Urothelium cell line (cell line): ENCODE data around the gene AP3B1.

ENCODE experiments used
- DNase-seq: peaks from one replicate; pipeline ENCODE4 v3.0.0; 2011; ENCODE audit warnings: low spot score, mixed read lengths
- FAIRE-seq: peaks from 2 replicates; lab custom pipeline; 2011; peaks lifted over from hg19 to GRCh38; lab: Jason Lieb, UNC

AP3B1 gene

GRCh38 chr5:78294248-78295034 is at the start of gene AP3B1:
Gene AP3B1, minus strand, starts transcription at chr5:78294698. Its CDS starts 119 bp downstream, at chr5:78294579.
- DNase-seq (peak; percentile 99), FAIRE-seq (peak; percentile 44)

DNA sequence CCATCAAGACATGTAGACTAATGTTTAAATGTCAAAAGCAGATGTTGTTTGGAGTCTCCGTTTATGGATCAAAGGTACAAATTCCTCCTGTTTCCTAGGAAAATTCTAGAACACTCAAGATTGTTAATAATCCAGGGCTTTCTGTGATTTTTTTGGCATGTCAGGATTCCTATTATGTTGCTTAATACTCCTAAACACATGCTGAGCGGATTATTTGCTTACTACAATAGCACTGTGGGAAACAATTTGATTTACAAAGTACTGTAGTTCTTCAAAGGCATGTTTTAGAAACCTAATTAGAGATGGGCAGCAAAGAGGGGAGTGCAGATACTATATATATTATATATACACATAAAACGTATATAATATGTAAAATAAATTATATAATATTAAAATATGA is 46.9 kb upstream of the AP3B1 start:
- FAIRE-seq (no peak), DNase-seq (no peak)

DNA sequence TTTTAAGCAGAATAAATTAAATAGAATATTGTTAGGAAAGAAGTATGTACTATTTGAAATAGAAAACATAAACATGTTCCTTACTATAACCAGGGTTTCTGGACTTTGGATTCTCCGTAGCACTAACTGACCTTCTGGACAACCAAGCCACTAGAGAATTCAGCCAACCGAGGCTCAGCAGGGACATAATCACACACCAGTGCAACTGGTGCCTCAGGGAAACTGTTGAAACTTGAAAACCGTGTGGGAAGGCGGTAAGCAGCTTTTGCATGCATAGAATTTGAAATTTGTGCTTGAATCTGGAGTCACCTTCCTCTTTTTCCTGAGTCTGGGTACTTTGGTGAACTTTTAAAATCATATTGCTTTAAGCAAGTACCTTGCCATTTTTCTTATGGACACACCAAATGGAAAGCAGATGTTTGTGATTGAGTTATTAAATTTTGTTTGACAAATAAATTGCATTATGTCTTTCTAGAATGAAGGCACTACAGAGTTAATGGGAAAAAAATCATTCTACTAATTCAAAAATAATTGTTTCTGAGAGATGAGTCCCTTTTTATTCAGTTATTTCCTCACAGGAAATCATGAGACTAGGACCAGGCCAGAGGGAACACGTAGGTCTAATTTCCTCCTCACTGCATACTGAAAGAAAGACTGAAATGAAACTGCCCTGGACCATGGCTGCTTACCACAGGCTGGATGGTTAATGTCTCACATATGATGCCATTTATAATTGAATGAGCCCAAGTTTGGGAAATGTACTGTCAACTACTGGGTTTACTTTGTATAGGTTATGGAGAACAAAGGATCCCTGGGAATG is 45.3 kb upstream of the AP3B1 start:
- DNase-seq (no peak), FAIRE-seq (no peak)

GRCh38 chr5:78336698-78337097 is 42.2 kb upstream of the AP3B1 start:
- FAIRE-seq = no peak
- DNase-seq = no peak

DNA sequence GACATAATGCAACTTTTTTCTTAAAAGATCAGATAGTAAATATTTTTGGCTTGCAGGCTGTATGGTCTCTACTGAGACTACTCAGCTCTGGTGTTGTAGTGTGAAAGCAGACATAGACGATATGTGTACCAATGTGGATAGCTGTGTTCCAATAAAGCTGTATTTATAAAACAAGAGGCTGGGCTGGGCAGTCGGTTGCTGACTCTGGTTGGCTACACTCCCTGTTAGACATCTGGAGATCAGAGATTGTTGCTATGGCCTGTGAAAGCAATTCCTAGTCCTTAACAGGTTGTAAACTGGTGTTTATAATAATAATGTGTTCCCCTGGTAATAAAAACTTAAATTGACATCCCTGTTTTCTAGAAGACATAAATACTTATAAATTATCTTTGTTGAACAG is 41.5 kb upstream of the AP3B1 start:
- no peak for FAIRE-seq

GRCh38 chr5:78334811-78335210 is 40.3 kb upstream of the AP3B1 start:
- DNase-seq (no peak), FAIRE-seq (no peak)

More for the DNA sequence above, 41.5 kb upstream of the AP3B1 start:
- no peak for DNase-seq

- DNase-seq (no peak), FAIRE-seq (no peak)
Observed at GRCh38 chr5:78331523-78332080, 37.1 kb upstream of the AP3B1 start.

GRCh38 chr5:78328585-78329173 is 34.2 kb upstream of the AP3B1 start:
- DNase-seq = no peak
- FAIRE-seq = no peak

GRCh38 chr5:78327761-78328510 is 33.4 kb upstream of the AP3B1 start:
- no peak for FAIRE-seq
- DNase-seq = no peak

- DNase-seq (no peak), FAIRE-seq (no peak)
Observed at GRCh38 chr5:78326930-78327329, 32.4 kb upstream of the AP3B1 start.

DNA sequence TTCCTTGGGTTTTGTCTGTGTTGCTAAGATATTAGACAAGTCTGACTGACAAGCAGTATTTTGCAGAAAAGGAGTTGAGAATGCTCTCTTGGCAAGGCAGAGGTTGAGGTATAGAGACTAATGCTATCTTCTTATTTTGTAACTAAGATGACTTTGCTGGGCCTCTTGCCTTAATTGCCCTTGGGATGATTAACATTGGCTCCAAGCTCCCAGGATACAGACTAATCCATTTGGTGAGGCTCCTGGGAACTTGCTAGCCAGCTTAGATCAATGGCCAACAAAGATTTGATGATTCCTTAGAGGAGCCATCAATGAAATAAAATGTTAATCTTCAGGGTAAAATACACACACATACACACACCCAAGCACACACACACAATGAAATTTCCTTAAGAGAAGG is 28.7 kb upstream of the AP3B1 start:
- DNase-seq = no peak

GRCh38 chr5:78320401-78320800 is 25.9 kb upstream of the AP3B1 start:
- FAIRE-seq = no peak
- DNase-seq = no peak

More for the DNA sequence above, 28.7 kb upstream of the AP3B1 start:
- no peak for FAIRE-seq

DNA sequence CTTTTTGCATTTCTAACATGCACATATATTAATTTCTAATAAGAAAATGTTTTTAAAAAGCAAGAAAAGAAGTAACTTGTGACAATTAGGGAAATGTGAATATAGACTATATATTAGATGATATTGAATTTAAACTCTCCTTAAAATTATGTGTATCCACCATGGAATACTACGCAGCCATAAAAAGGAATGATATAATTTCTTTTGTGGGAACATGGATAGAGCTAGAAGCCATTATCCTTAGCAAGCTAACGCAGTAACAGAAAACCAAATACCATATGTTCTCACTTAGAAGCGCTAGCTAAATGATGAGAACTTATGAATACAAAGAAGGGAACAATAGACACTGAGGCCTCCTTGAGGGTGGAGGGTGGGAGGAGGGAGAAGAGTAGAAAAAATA is 23.8 kb upstream of the AP3B1 start:
- no peak for DNase-seq
- FAIRE-seq = no peak

DNA sequence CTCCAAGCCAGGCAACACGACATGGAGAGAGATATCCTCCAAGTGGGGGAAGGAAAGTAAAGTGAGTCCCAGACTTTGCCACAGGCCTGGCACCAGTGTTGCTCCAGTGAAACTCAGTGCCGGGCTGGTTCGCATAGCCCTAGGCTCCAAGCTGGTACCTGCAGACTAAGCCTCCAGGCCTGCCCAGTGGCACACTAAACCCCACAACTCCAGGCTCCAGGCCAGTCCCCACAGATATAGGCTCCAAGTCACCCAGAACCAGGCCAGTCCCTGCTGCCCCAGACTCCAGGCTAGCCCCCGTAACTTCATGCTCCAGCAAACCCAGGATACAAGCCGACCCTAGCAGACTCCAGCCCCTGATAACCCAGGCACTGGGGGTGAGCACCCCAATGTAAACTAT is 23.0 kb upstream of the AP3B1 start:
- FAIRE-seq = no peak
- DNase-seq = no peak

GRCh38 chr5:78308703-78309102 is 14.2 kb upstream of the AP3B1 start:
- FAIRE-seq (no peak), DNase-seq (no peak)

DNA sequence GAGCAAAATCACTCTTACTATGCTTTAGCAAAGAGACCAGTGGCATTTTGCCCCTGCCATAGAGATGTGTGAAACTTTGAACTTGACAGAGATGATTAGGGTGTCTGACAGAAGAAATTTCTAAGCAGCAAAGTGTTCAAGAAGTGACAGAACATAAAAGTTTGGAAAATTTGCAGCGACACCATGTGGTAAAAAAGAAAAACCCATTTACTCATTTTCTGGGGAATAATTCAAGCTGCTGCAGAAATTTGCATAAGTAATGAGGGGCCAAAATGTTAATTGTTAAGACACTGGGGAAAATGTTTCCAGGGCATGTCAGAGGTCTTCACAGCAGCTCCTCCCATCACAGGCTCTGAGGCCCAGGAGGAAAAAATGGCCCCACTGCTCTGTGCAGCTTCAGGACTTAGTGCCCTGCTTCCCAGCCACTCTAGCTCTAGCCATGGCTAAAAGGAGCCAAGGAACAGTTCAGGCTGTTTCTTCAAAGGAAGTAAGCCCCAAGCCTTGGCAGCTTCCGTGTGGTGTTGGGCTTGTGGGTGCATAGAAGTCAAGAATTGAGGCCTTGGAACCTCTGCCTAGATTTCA is 6.1 kb upstream of the AP3B1 start:
- DNase-seq (no peak), FAIRE-seq (no peak)

- FAIRE-seq = no peak
- DNase-seq = peak; percentile 53
Observed at GRCh38 chr5:78295035-78295961, 800 bp upstream of the AP3B1 start.

DNA sequence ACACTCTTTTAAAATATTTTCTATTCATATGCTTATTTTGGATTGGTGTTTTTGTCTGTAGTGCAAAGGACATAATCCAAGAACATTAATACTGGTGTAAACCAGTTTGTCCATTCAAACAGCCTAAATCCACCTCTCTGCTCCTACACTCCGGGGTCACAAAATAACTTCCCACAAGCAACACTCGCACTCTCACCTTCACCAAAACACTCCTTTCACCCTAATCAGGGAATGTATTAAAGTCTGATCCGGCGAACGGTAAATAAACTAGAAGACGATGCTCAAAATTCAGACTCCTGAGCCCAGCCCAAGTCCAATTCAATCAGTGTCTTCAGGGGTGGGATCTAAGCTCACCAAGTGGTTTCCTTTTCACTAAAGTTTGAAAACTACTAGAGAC is 649 bp downstream of the AP3B1 start:
- DNase-seq (peak; percentile 5), FAIRE-seq (no peak)

GRCh38 chr5:78291687-78292086 is 2.8 kb downstream of the AP3B1 start:
- FAIRE-seq (no peak), DNase-seq (no peak)
